GM18867 (cell line): ENCODE data around the gene RHBDL2.
"Not testable (repeated sequence)": the region's sequence is repeated elsewhere in the genome, so short reads cannot be mapped to it uniquely, and the experiment has no call there.

Experiments
- ATAC-seq: cut with Tn5 transposase; IDR thresholded peaks from one replicate; pipeline ENCODE4 v1.9.1; 2021; ENCODE audit warnings: mild to moderate bottlenecking, moderate library complexity; ENCODE audit not compliant: unreplicated experiment

The RHBDL2 gene

GRCh38 chr1:38941527-38942019 is at the start of gene RHBDL2:
RHBDL2 (minus strand) TSS chr1:38941830; CDS start chr1:38919212, 22,618 bp downstream.
- ATAC-seq = no peak

- ATAC-seq = peak; percentile 93
Measured at GRCh38 chr1:38990738-38991637, 49.4 kb upstream of the RHBDL2 start, which contains the start of gene AKIRIN1. AKIRIN1 (plus strand) TSS chr1:38991276; CDS start chr1:38991381, 105 bp downstream.

- ATAC-seq = no peak
Measured at GRCh38 chr1:38990386-38990737, 48.7 kb upstream of the RHBDL2 start.

GRCh38 chr1:38989979-38990378 is 48.3 kb upstream of the RHBDL2 start:
- no peak for ATAC-seq

- ATAC-seq = not testable (repeated sequence)
Measured at GRCh38 chr1:38979380-38979779, 37.8 kb upstream of the RHBDL2 start.

GRCh38 chr1:38978245-38978542 is 36.6 kb upstream of the RHBDL2 start:
- ATAC-seq = not testable (repeated sequence)

- not testable (repeated sequence) for ATAC-seq
Measured at GRCh38 chr1:38977399-38978244, 36.0 kb upstream of the RHBDL2 start.

GRCh38 chr1:38973659-38974437 is 32.2 kb upstream of the RHBDL2 start:
- no peak for ATAC-seq

GRCh38 chr1:38973145-38973544 is 31.5 kb upstream of the RHBDL2 start:
- not testable (repeated sequence) for ATAC-seq

GRCh38 chr1:38964140-38964548 is 22.5 kb upstream of the RHBDL2 start:
- ATAC-seq = no peak

- ATAC-seq = no peak
Measured at GRCh38 chr1:38962560-38962959, 20.9 kb upstream of the RHBDL2 start.

GRCh38 chr1:38962113-38962512 is 20.5 kb upstream of the RHBDL2 start:
- ATAC-seq = no peak

- ATAC-seq = no peak
Measured at GRCh38 chr1:38958967-38959366, 17.3 kb upstream of the RHBDL2 start.

GRCh38 chr1:38953433-38953860 is 11.8 kb upstream of the RHBDL2 start:
- ATAC-seq = no peak

GRCh38 chr1:38950553-38950952 is 8.9 kb upstream of the RHBDL2 start:
- no peak for ATAC-seq

GRCh38 chr1:38944547-38944946 is 2.9 kb upstream of the RHBDL2 start:
- no peak for ATAC-seq

GRCh38 chr1:38942664-38943428 is 1.2 kb upstream of the RHBDL2 start:
- ATAC-seq = no peak

- ATAC-seq = no peak
Measured at GRCh38 chr1:38941093-38941492, 537 bp downstream of the RHBDL2 start.

- no peak for ATAC-seq
Measured at GRCh38 chr1:38940339-38941047, 1.1 kb downstream of the RHBDL2 start.
